Fibroblast of lung (primary cell): Measurements from ENCODE around the gene IL31RA. TPM values are rescaled to one million over a fixed set of nuclear protein-coding genes. Genes with fewer than 3 reads are reported as not detected.
A peak's percentile ranks its signal among the peaks of the same experiment; 100 is the strongest.

Experiments used
- DNase-seq, 2 donors: peaks; one replicate each; pipeline versions ENCODE4 v3.0.0 to v3.0.0-alpha.2; 2010; ENCODE audit warnings: low read depth in 2 of 2
- H2AFZ ChIP-seq: 2 replicates; pipeline ENCODE4 v1.5.1; 2012; ENCODE audit warnings: low read length, control low read depth, inconsistent platforms
- H3K27ac ChIP-seq: 2 replicates; pipeline ENCODE4 v1.5.1; 2011; ENCODE audit warnings: low read length, control low read depth; ENCODE audit not compliant: insufficient read depth
- H3K27me3 ChIP-seq: 2 replicates; pipeline ENCODE4 v1.5.1; 2011; ENCODE audit warnings: mild to moderate bottlenecking, low read length; ENCODE audit not compliant: control insufficient read depth, insufficient read depth
- H3K36me3 ChIP-seq: 2 replicates; pipeline ENCODE4 v1.5.1; 2011; ENCODE audit warnings: low read length; ENCODE audit not compliant: control insufficient read depth, insufficient read depth
- H3K4me1 ChIP-seq: 2 replicates; pipeline ENCODE4 v1.5.1; 2011; ENCODE audit warnings: low read length; ENCODE audit not compliant: control insufficient read depth, insufficient read depth; ENCODE audit errors: extremely low read depth
- H3K4me2 ChIP-seq: 2 replicates; pipeline ENCODE4 v1.5.1; 2011; ENCODE audit warnings: low read length, control low read depth; ENCODE audit not compliant: insufficient read depth; ENCODE audit errors: extremely low read depth
- H3K4me3 ChIP-seq, 4 experiments: fragments of 200-600 bp in 1 of 4; sonication (generic) in 1 of 4; replicated peaks in 1 of 4; 2 replicates each; pipeline ENCODE4 v1.5.1; 2011 to 2016; ENCODE audit warnings: low read length in 4 of 4, low read depth in 3 of 4, mild to moderate bottlenecking in 3 of 4, control low read depth in 2 of 4, inconsistent platforms in 1 of 4, mixed read lengths in 1 of 4; ENCODE audit not compliant: insufficient read depth in 1 of 4; ENCODE audit errors: control extremely low read depth in 1 of 4
- H3K79me2 ChIP-seq: 2 replicates; pipeline ENCODE4 v1.5.1; 2012; ENCODE audit warnings: mild to moderate bottlenecking, low read length, inconsistent platforms; ENCODE audit not compliant: control insufficient read depth, insufficient read depth
- H3K9ac ChIP-seq: 2 replicates; pipeline ENCODE4 v1.5.1; 2011; ENCODE audit warnings: mild to moderate bottlenecking, low read length, control low read depth; ENCODE audit not compliant: insufficient read depth
- H3K9me3 ChIP-seq: 2 replicates; pipeline ENCODE4 v1.5.1; 2012; ENCODE audit warnings: low read depth, low read length; ENCODE audit not compliant: control insufficient read depth, insufficient read depth
- H4K20me1 ChIP-seq: 2 replicates; pipeline ENCODE4 v1.5.1; 2011; ENCODE audit warnings: low read length; ENCODE audit not compliant: control insufficient read depth, insufficient read depth; ENCODE audit errors: extremely low read depth
- CTCF ChIP-seq, 2 donors: IDR thresholded peaks in 1 of 2; conservative IDR thresholded peaks in 1 of 2; 1 replicate in 1 of 2; 2 replicates in 1 of 2; pipeline ENCODE4 v1.5.1; 2011 to 2012; ENCODE audit warnings: low read length in 2 of 2, control low read depth in 1 of 2, inconsistent platforms in 1 of 2, low read depth in 1 of 2, mild to moderate bottlenecking in 1 of 2
- EZH2 ChIP-seq: IDR thresholded peaks from 2 replicates; pipeline ENCODE4 v1.5.1; 2012; ENCODE audit warnings: low read length, control low read depth, mild to moderate bottlenecking; ENCODE audit errors: missing control alignments
- polyA plus RNA-seq, 2 donors: library from polyadenylated mRNA; depleted of rRNA in 1 of 2; stranded (reverse) in 1 of 2; unstranded in 1 of 2; fragments of >200 nt; gene quantifications; 2 replicates each; pipeline ENCODE4 v1.2.1, GENCODE V29; 2011 to 2012; ENCODE audit warnings: missing spikeins in 1 of 2
- total RNA-seq: library from RNA; depleted of rRNA; stranded (reverse); fragments of >200 nt; gene quantifications from 2 replicates; pipeline ENCODE4 v1.2.1, GENCODE V29; 2014

Gene IL31RA
- total and polyA plus RNA-seq, 2 donors (not counting 1 experiment from before 2014, with no cell fraction given), result 0.28 to 2.6 TPM

- Histone ChIP-seq H3K27ac (no peak overlapping the region), H4K20me1 (no peaks in the 10 kb centered on the region), H3K36me3 (peaks cover 6% of the 10 kb centered on the region), H2AFZ (no peak overlapping the region), H3K79me2 (peaks cover 32% of the 10 kb centered on the region), H3K9me3 (no peaks in the 10 kb centered on the region), H3K4me1 (peaks cover 3% of the 10 kb centered on the region), H3K27me3 (no peaks in the 10 kb centered on the region), H3K4me3 (no peak overlapping the region), H3K9ac (no peak overlapping the region), H3K4me2 (no peak overlapping the region)
- no peak for DNase-seq
- TF ChIP-seq EZH2 (no peak), CTCF (conservative IDR thresholded peaks at IDR 0.05 in 1 of 2, IDR thresholded peaks at IDR 0.05 in 1 of 2; ENCODE audit: low read depth in 1 of 2, low read length in 2 of 2) (no peak)
Measured at GRCh38 chr5:55966284-55966683, 115.1 kb downstream of the IL31RA start.

- H3K4me1 ChIP-seq, result peaks cover 3% of the 10 kb centered on the region
- peaks cover 54% of the 10 kb centered on the region for H3K79me2 ChIP-seq
- peak; percentile 24 to 51 for DNase-seq
- TF ChIP-seq EZH2 (no peak), CTCF (conservative IDR thresholded peaks at IDR 0.05 in 1 of 2, IDR thresholded peaks at IDR 0.05 in 1 of 2; ENCODE audit: low read depth in 1 of 2, low read length in 2 of 2) (no peak)
- H4K20me1 ChIP-seq, result no peaks in the 10 kb centered on the region
- H3K4me2 ChIP-seq, result peak overlapping the region; percentile 82
- no peak overlapping the region for H3K4me3 ChIP-seq
- H3K27ac ChIP-seq, result no peak overlapping the region
- no peak overlapping the region for H2AFZ ChIP-seq
- H3K36me3 ChIP-seq, result peaks cover 3% of the 10 kb centered on the region
- H3K9ac ChIP-seq, result no peak overlapping the region
- H3K27me3 ChIP-seq, result no peaks in the 10 kb centered on the region
- H3K9me3 ChIP-seq, result no peaks in the 10 kb centered on the region
Measured at GRCh38 chr5:55969956-55970355, 118.8 kb downstream of the IL31RA start.

Other genes starting within 250 kb of the IL31RA start
- 46.2 and 49.7 TPM in 2 replicates for gene SLC38A9, start 139.0 kb upstream of the IL31RA start, total RNA-seq
- 15.7 and 18.1 TPM in 2 replicates for gene SLC38A9, start 139.0 kb upstream of the IL31RA start, polyA plus RNA-seq
- not detected in 2 replicates for gene DDX4, start 113.3 kb upstream of the IL31RA start, total RNA-seq
- not detected in 2 replicates for gene DDX4, start 113.3 kb upstream of the IL31RA start, polyA plus RNA-seq
- gene IL6ST, start 143.6 kb downstream of the IL31RA start, total RNA-seq, result 978 and 1,649 TPM in 2 replicates
- gene IL6ST, start 143.6 kb downstream of the IL31RA start, polyA plus RNA-seq, result 768 and 830 TPM in 2 replicates